BLaER1 treated with 17β-estradiol and CSF1 and Interleukin-3, amounts not matched to agents 10 nM and 100 nM (cell line): ENCODE measurements around the gene DLGAP4.

Experiments
- H3K27ac ChIP-seq, 11 experiments: shearing (Covaris generic); formaldehyde crosslinking; 2 replicates each; pipeline ENCODE4 v1.8.1; 2022
- H3K27me3 ChIP-seq, 11 experiments: shearing (Covaris generic); formaldehyde crosslinking; 2 replicates each; pipeline ENCODE4 v1.8.1; 2022
- H3K36me3 ChIP-seq, 11 experiments: shearing (Covaris generic); formaldehyde crosslinking; 2 replicates each; pipeline ENCODE4 v1.8.1; 2022
- H3K4me1 ChIP-seq, 10 experiments: shearing (Covaris generic); formaldehyde crosslinking; 2 replicates each; pipeline ENCODE4 v1.8.1; 2022
- H3K4me2 ChIP-seq, 11 experiments: shearing (Covaris generic); formaldehyde crosslinking; 2 replicates each; pipeline ENCODE4 v1.8.1; 2022
- H3K4me3 ChIP-seq, 10 experiments: shearing (Covaris generic); formaldehyde crosslinking; 2 replicates each; pipeline ENCODE4 v1.8.1; 2022
- H3K9ac ChIP-seq, 11 experiments: shearing (Covaris generic); formaldehyde crosslinking; 2 replicates each; pipeline ENCODE4 v1.8.1; 2022
- H3K9me3 ChIP-seq, 11 experiments: shearing (Covaris generic); formaldehyde crosslinking; replicated peaks in 1 of 11; 2 replicates each; pipeline ENCODE4 v1.8.1; 2022
- H4K20me1 ChIP-seq, 11 experiments: shearing (Covaris generic); formaldehyde crosslinking; 2 replicates each; pipeline ENCODE4 v1.8.1; 2022
- Cebpa-rat ChIP-seq, 11 experiments: shearing (Covaris generic); IDR thresholded peaks; 2 replicates each; pipeline ENCODE4 v1.8.1; 2022

DLGAP4 gene

GRCh38 chr20:36366623-36367369 is 60.7 kb downstream of the DLGAP4 start:
- Histone ChIP-seq H3K36me3 (no peaks in the 10 kb centered on the region), H3K9ac (no peak overlapping the region), H4K20me1 (peaks cover 0 to 20% (median 0%) of the 10 kb centered on the region in 11 experiments; a peak in 2 of 22 replicates), H3K4me1 (peaks cover 0 to 7% (median 0%) of the 10 kb centered on the region in 10 experiments; a peak in 5 of 20 replicates), H3K27me3 (no peaks in the 10 kb centered on the region), H3K4me2 (no peak overlapping the region), H3K27ac (no peak overlapping the region), H3K4me3 (no peak overlapping the region), H3K9me3 (no peaks in the 10 kb centered on the region)
- TF ChIP-seq Cebpa-rat (IDR thresholded peaks at IDR 0.05) = no peak

GRCh38 chr20:36367370-36367745 is 61.2 kb downstream of the DLGAP4 start:
- no peaks in the 10 kb centered on the region for H3K27me3 ChIP-seq
- no peak overlapping the region for H3K27ac ChIP-seq
- H3K4me3 ChIP-seq = no peak overlapping the region
- peaks cover 0 to 7% (median 0%) of the 10 kb centered on the region in 10 experiments; a peak in 5 of 20 replicates for H3K4me1 ChIP-seq
- H3K36me3 ChIP-seq = no peaks in the 10 kb centered on the region
- no peak for TF ChIP-seq Cebpa-rat (IDR thresholded peaks at IDR 0.05)
- peaks cover 0 to 20% (median 0%) of the 10 kb centered on the region in 11 experiments; a peak in 2 of 22 replicates for H4K20me1 ChIP-seq
- no peaks in the 10 kb centered on the region for H3K9me3 ChIP-seq
- no peak overlapping the region for H3K4me2 ChIP-seq
- H3K9ac ChIP-seq = no peak overlapping the region

- H3K27ac ChIP-seq = no peak overlapping the region
- H3K4me1 ChIP-seq = peaks cover 0 to 7% (median 0%) of the 10 kb centered on the region in 10 experiments; a peak in 5 of 20 replicates
- no peaks in the 10 kb centered on the region for H3K27me3 ChIP-seq
- peaks cover 0 to 17% (median 0%) of the 10 kb centered on the region in 11 experiments; a peak in 2 of 22 replicates for H4K20me1 ChIP-seq
- H3K9me3 ChIP-seq = no peaks in the 10 kb centered on the region
- no peak overlapping the region for H3K4me2 ChIP-seq
- H3K9ac ChIP-seq = no peak overlapping the region
- H3K4me3 ChIP-seq = no peak overlapping the region
- TF ChIP-seq Cebpa-rat (IDR thresholded peaks at IDR 0.05) = no peak
- no peaks in the 10 kb centered on the region for H3K36me3 ChIP-seq
Measured at GRCh38 chr20:36367907-36368799, 62.0 kb downstream of the DLGAP4 start.

GRCh38 chr20:36368869-36369268 is 62.7 kb downstream of the DLGAP4 start:
- no peaks in the 10 kb centered on the region for H3K9me3 ChIP-seq
- H3K4me1 ChIP-seq = peaks cover 0 to 7% (median 0%) of the 10 kb centered on the region in 10 experiments; a peak in 5 of 20 replicates
- H3K27me3 ChIP-seq = no peaks in the 10 kb centered on the region
- no peak for TF ChIP-seq Cebpa-rat (IDR thresholded peaks at IDR 0.05)
- H3K9ac ChIP-seq = no peak overlapping the region
- no peak overlapping the region for H3K4me3 ChIP-seq
- H3K27ac ChIP-seq = no peak overlapping the region
- no peaks in the 10 kb centered on the region for H3K36me3 ChIP-seq
- peaks cover 0 to 13% (median 0%) of the 10 kb centered on the region in 11 experiments; a peak in 3 of 22 replicates for H4K20me1 ChIP-seq
- H3K4me2 ChIP-seq = no peak overlapping the region

DNA sequence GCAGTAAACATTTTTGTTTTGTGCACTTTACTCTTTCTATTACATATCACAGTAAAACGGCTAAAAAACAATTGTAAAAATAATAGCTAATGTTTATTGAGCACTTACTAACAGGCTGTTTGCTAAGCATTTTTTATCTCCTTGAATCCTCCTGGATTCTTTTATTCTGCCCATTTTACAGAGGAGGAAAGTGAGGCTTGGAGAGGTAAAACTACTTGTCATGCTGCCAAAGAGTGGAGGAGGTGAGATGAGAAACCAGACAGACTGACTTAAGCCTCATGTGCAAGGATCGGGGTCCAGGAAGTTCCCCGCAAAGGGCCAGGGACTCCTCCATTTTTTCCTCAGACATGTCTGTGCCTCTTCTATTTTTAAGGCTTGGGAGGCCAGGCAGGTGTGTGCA is 63.6 kb downstream of the DLGAP4 start:
- no peak for TF ChIP-seq Cebpa-rat (IDR thresholded peaks at IDR 0.05)
- Histone ChIP-seq H3K4me3 (no peak overlapping the region), H3K9ac (no peak overlapping the region), H3K27ac (no peak overlapping the region), H3K4me2 (no peak overlapping the region), H3K27me3 (no peaks in the 10 kb centered on the region), H3K4me1 (peaks cover 0 to 7% (median 0%) of the 10 kb centered on the region in 10 experiments; a peak in 5 of 20 replicates), H3K36me3 (no peaks in the 10 kb centered on the region), H4K20me1 (peaks cover 0 to 13% (median 0%) of the 10 kb centered on the region in 11 experiments; a peak in 3 of 22 replicates), H3K9me3 (no peaks in the 10 kb centered on the region)

DNA sequence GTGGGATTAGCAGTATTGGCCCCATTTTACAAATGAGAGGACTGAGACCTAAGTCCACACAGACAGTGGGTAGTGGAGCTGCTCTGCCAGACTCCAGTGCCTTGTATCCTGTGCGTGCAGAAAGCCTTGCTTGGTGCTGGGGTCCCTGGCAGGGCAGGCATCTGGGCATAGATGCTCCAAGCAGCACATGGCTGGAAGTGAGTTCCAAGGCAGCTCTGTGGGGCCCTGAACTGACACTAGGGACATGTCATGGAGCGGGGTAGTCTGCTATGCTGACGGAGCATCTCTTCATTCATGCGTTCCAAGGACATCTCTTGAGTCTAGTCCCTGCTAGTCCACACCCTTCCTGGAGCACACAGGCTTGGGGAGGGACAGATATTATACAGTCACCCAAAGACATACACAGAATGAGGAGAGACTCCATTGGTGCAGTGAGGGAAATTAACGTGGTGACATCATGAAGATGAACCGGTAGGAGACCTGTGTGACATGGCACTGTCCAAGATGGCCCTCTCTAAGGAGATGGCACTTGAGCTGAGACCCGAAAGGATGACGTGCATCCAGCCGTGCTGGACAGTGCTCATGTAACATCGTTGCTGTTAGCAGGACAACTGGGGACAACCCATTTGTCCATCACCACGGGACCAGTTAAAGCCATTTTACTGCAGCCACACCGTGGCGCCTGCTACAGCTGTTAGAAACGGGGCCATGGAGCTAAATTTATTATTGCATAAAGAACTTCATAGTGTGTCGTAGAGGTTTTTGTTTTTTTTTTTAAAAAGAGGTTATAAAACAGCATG is 65.1 kb downstream of the DLGAP4 start:
- no peaks in the 10 kb centered on the region for H3K27me3 ChIP-seq
- H3K9ac ChIP-seq = no peak overlapping the region
- TF ChIP-seq Cebpa-rat (IDR thresholded peaks at IDR 0.05) = no peak
- no peaks in the 10 kb centered on the region for H3K36me3 ChIP-seq
- H3K4me3 ChIP-seq = no peak overlapping the region
- no peaks in the 10 kb centered on the region for H3K9me3 ChIP-seq
- H3K4me2 ChIP-seq = no peak overlapping the region
- no peak overlapping the region for H3K27ac ChIP-seq
- no peaks in the 10 kb centered on the region; a peak in 1 of 20 replicates for H3K4me1 ChIP-seq
- H4K20me1 ChIP-seq = peaks cover 0 to 18% (median 0%) of the 10 kb centered on the region in 11 experiments; a peak in 4 of 22 replicates

- no peak for TF ChIP-seq Cebpa-rat (IDR thresholded peaks at IDR 0.05)
- Histone ChIP-seq H3K4me1 (no peaks in the 10 kb centered on the region), H3K27me3 (no peaks in the 10 kb centered on the region), H3K4me3 (no peak overlapping the region), H3K9me3 (no peaks in the 10 kb centered on the region), H4K20me1 (peaks cover 0 to 27% (median 0%) of the 10 kb centered on the region in 11 experiments; a peak in 5 of 22 replicates), H3K27ac (no peak overlapping the region), H3K4me2 (no peak overlapping the region), H3K36me3 (no peaks in the 10 kb centered on the region), H3K9ac (no peak overlapping the region)
Measured at GRCh38 chr20:36372666-36373065, 66.5 kb downstream of the DLGAP4 start.

DNA sequence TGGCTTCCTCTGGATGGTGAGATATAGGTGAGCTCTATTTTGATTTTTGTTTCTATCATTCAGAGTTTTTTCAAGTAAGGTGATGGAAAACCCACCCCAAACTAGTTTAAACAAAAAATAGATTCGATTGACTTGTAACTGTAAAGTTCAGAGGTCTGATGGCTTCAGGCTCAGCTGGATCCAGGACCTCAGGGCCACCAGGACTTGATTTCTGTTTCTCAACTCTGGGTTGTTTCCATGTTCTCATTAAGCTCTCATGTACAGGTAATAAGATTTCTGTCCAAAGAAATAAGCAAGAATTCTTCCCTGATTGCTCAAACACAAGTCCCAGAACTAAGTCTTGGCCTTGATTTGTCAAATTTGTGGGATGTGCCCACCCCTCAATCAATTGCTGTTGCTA is 67.0 kb downstream of the DLGAP4 start:
- no peak for TF ChIP-seq Cebpa-rat (IDR thresholded peaks at IDR 0.05)
- no peaks in the 10 kb centered on the region for H3K9me3 ChIP-seq

More for the DNA sequence above, 67.0 kb downstream of the DLGAP4 start:
- Histone ChIP-seq H3K4me1 (no peaks in the 10 kb centered on the region), H3K36me3 (no peaks in the 10 kb centered on the region), H4K20me1 (peaks cover 0 to 27% (median 0%) of the 10 kb centered on the region in 11 experiments; a peak in 5 of 22 replicates), H3K27me3 (no peaks in the 10 kb centered on the region), H3K9ac (no peak overlapping the region), H3K27ac (no peak overlapping the region), H3K4me3 (no peak overlapping the region), H3K4me2 (no peak overlapping the region)
